PC-9 (cell line): ENCODE data around the gene ASB15.

Source experiments
- CTCF ChIP-seq: fragments of 200-600 bp; sonication (generic); conservative IDR thresholded peaks from 2 replicates; pipeline ENCODE4 v1.6.1; 2017; ENCODE audit warnings: mixed run types, antibody characterized with exemption, mild to moderate bottlenecking, moderate library complexity
- EZH2 ChIP-seq: fragments of 200-600 bp; sonication (generic); IDR thresholded peaks from 2 replicates; pipeline ENCODE4 v1.8.0; 2017; ENCODE audit warnings: antibody characterized with exemption, low read depth

- TF ChIP-seq CTCF (no peak), EZH2 (no peak)
Observed at GRCh38 chr7:123639631-123640030, 38.0 kb downstream of the ASB15 start.
